ENCODE measurements around the gene JPH2. TPM values are rescaled to one million over a fixed set of nuclear protein-coding genes. Genes with fewer than 3 reads are reported as not detected.

The JPH2 gene
- total RNA-seq, 2 donors from 2014 or later, result 29.1 to 31.1 TPM

DNA sequence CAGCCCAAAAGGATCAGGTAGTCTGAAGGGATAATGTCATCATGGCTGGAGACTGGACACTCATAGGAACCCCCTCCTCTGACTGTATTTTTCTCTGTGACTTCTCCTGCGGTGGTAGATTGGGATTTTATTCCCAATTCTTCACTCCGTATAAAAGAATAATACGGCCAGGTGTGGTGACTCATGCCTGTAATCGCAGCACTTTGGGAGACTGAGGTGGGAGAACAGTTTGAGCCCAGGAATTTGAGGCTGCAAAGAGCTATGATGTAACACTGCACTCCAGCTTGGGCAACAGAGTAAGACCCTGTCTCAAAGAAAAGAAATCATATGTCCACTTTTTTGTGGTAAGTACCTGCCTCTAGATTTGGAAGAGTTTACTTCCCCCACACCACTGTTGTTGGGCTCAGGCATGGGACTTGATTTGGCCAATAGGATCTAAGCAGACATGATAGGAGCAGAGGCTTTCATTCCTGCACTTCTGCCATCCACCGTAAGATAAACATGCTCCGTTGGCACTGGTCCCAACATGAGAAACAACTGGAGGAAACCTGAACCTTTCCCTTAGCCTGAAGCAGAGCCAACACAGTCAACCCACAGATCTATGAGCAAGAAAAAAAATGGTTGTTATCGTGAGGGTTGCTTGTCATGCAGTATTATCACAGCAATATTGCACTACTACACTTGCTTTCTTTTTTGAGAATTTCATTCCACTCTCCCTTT is 82.0 kb downstream of the JPH2 start:
- Histone ChIP-seq H3K4me3 (no peak overlapping the region), H3K27ac (no peak overlapping the region), H3K4me1 (replicated peaks) (no peaks in the 10 kb centered on the region), H3K27me3 (replicated peaks; ENCODE audit: insufficient read depth) (no peaks in the 10 kb centered on the region), H3K36me3 (no peaks in the 10 kb centered on the region), H3K9me3 (no peaks in the 10 kb centered on the region)
- peak; percentile 57 for DNase-seq (ENCODE audit: low spot score)
- WGBS, result 33% methylated on average over 7 of the region's 7 CpGs
- intact Hi-C loops (cut with DNase I), result no loop called here
- no peak for TF ChIP-seq POLR2A (IDR thresholded peaks at IDR 0.05)
- no peak for TF ChIP-seq POLR2AphosphoS5 (IDR thresholded peaks at IDR 0.05)
- TF ChIP-seq, protein P1, sequence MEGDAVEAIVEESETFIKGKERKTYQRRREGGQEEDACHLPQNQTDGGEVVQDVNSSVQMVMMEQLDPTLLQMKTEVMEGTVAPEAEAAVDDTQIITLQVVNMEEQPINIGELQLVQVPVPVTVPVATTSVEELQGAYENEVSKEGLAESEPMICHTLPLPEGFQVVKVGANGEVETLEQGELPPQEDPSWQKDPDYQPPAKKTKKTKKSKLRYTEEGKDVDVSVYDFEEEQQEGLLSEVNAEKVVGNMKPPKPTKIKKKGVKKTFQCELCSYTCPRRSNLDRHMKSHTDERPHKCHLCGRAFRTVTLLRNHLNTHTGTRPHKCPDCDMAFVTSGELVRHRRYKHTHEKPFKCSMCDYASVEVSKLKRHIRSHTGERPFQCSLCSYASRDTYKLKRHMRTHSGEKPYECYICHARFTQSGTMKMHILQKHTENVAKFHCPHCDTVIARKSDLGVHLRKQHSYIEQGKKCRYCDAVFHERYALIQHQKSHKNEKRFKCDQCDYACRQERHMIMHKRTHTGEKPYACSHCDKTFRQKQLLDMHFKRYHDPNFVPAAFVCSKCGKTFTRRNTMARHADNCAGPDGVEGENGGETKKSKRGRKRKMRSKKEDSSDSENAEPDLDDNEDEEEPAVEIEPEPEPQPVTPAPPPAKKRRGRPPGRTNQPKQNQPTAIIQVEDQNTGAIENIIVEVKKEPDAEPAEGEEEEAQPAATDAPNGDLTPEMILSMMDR (IDR thresholded peaks at IDR 0.05), result no peak

DNA sequence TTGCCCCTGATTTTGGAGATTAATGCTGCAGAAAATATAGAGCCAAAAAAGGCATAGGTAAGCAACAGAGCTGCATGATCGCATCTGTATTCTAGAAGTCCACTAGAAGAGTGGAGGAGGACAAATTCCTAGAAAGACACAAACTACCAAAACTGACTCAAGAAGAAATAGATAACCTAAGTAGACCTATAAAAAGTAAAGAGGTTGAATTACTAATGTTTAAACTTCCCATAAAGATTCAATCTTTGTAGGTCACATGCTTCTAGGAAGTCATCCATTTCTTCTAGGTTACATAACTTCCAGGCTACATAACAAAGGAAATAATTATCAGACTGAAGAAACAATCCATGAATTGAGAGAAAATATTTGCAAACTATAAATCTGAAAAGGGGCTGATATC is 84.4 kb downstream of the JPH2 start:
- no peak overlapping the region for H3K27ac ChIP-seq
- H3K4me1 ChIP-seq (replicated peaks), result no peaks in the 10 kb centered on the region
- H3K4me3 ChIP-seq, result no peak overlapping the region
- no peaks in the 10 kb centered on the region for H3K36me3 ChIP-seq
- H3K9me3 ChIP-seq, result no peaks in the 10 kb centered on the region
- TF ChIP-seq POLR2AphosphoS5 (IDR thresholded peaks at IDR 0.05), result no peak
- no peak for TF ChIP-seq POLR2A (IDR thresholded peaks at IDR 0.05)
- TF ChIP-seq, protein P1 (IDR thresholded peaks at IDR 0.05), result no peak
- intact Hi-C loops (cut with DNase I), result no loop called here
- 86% methylated on average over 1 of the region's 1 CpG for WGBS
- no peaks in the 10 kb centered on the region for H3K27me3 ChIP-seq (replicated peaks; ENCODE audit: insufficient read depth)
- DNase-seq (ENCODE audit: low spot score), result no peak

DNA sequence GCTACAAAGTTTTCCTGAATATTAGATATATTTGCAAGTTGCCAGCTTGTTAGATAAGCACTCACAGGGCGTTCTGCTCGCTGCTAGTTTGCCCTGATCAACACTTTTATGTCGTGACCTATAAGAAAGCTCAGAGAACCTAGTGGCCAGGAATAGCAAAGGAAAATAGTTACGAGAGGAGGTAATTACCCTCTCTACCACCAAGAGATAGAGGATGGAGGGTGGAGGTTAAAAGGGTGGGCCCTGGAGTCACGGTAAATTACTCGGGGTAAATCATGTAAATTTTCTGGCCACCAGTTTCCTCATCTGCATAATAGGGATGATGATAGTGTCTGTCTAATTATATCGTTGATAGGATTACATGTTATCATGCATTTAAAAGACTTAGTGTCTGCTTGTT is 87.2 kb downstream of the JPH2 start:
- Histone ChIP-seq H3K9me3 (no peaks in the 10 kb centered on the region), H3K4me1 (replicated peaks) (no peaks in the 10 kb centered on the region), H3K36me3 (no peaks in the 10 kb centered on the region), H3K27ac (no peak overlapping the region), H3K4me3 (no peak overlapping the region), H3K27me3 (replicated peaks; ENCODE audit: insufficient read depth) (no peaks in the 10 kb centered on the region)
- intact Hi-C loops (cut with DNase I), result no loop called here
- no peak for DNase-seq (ENCODE audit: low spot score)
- 61% methylated on average over 7 of the region's 7 CpGs for WGBS
- no peak for TF ChIP-seq POLR2A (IDR thresholded peaks at IDR 0.05)
- TF ChIP-seq POLR2AphosphoS5 (IDR thresholded peaks at IDR 0.05), result no peak
- TF ChIP-seq, protein P1 (IDR thresholded peaks at IDR 0.05), result no peak

DNA sequence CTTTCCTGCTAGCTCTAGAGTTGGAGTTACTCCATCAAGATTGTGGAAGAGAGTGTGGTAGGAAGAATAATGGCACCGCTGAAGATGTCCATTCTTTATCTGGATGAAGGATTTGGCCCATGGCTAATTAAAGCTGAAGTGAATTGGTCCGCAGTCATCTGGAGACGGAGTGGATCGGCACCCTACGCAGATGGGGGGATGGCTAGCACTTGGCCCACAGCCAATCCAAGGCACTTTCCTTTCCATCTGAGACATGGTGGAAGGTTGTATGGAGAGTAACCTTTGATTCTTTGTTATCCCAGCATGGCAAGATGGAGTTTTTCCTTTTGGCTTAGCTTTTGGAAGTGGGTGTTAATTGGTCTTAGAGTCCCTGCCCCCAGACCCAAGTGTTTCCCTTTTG is 88.3 kb downstream of the JPH2 start:
- Histone ChIP-seq H3K4me1 (replicated peaks) (no peaks in the 10 kb centered on the region), H3K27ac (no peak overlapping the region), H3K4me3 (no peak overlapping the region), H3K27me3 (replicated peaks; ENCODE audit: insufficient read depth) (no peaks in the 10 kb centered on the region), H3K36me3 (no peaks in the 10 kb centered on the region), H3K9me3 (no peaks in the 10 kb centered on the region)
- no peak for DNase-seq (ENCODE audit: low spot score)
- 97% methylated on average over 5 of the region's 5 CpGs for WGBS
- intact Hi-C loops (cut with DNase I), result no loop called here
- TF ChIP-seq POLR2A (IDR thresholded peaks at IDR 0.05) (no peak), POLR2AphosphoS5 (IDR thresholded peaks at IDR 0.05) (no peak)
- TF ChIP-seq, protein P1 (IDR thresholded peaks at IDR 0.05), result no peak

DNA sequence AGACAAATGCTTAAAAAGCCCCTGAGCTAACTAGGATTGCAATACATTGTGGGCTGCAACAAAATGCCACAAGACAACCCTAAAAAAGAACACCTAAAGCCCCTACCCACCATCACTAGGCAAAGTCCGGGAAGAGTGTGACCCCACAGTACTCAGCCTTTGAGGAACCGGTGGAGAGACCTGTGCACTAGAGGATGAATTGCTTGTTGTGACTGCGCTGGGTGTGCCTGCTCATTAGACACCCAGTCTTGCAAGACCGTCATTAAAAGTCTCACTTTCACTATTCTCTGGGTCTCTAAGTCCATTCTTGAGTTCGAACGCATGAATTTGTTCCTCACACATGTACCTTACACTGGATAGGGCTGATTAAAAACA is 88.7 kb downstream of the JPH2 start:
- Histone ChIP-seq H3K27ac (no peak overlapping the region), H3K9me3 (no peaks in the 10 kb centered on the region), H3K4me3 (no peak overlapping the region), H3K4me1 (replicated peaks) (no peaks in the 10 kb centered on the region), H3K27me3 (replicated peaks; ENCODE audit: insufficient read depth) (no peaks in the 10 kb centered on the region), H3K36me3 (no peaks in the 10 kb centered on the region)
- intact Hi-C loops (cut with DNase I), result no loop called here
- 88% methylated on average over 6 of the region's 6 CpGs for WGBS
- DNase-seq (ENCODE audit: low spot score), result no peak
- TF ChIP-seq, protein P1 (IDR thresholded peaks at IDR 0.05), result no peak
- TF ChIP-seq POLR2A (IDR thresholded peaks at IDR 0.05) (no peak), POLR2AphosphoS5 (IDR thresholded peaks at IDR 0.05) (no peak)
